ES-I3 (cell line): ENCODE results near the gene NTN4.

Experiments
- H3K36me3 ChIP-seq: 2 replicates; pipeline ENCODE4 v1.6.1; 2013; ENCODE audit warnings: mild to moderate bottlenecking, low read length, control low read depth, moderate library complexity; ENCODE audit not compliant: insufficient read depth
- H3K4me1 ChIP-seq: 2 replicates; pipeline ENCODE4 v1.6.1; 2013; ENCODE audit warnings: mild to moderate bottlenecking, control low read depth, low read length; ENCODE audit not compliant: insufficient read depth
- H3K9ac ChIP-seq: 2 replicates; pipeline ENCODE4 v1.6.1; 2013; ENCODE audit warnings: low read depth, mild to moderate bottlenecking, low read length, moderate library complexity
- H3K9me3 ChIP-seq: 2 replicates; pipeline ENCODE4 v1.6.1; 2013; ENCODE audit warnings: mild to moderate bottlenecking, low read length, moderate library complexity; ENCODE audit not compliant: control insufficient read depth, insufficient read depth

Gene NTN4

GRCh38 chr12:95611676-95612309 lies 178.8 kb downstream of the NTN4 start:
- no peaks in the 10 kb centered on the region for H3K36me3 ChIP-seq
- peaks cover 26% of the 10 kb centered on the region for H3K4me1 ChIP-seq
- no peak overlapping the region for H3K9ac ChIP-seq
- H3K9me3 ChIP-seq = no peaks in the 10 kb centered on the region

- Histone ChIP-seq H3K4me1 (peaks cover 23% of the 10 kb centered on the region), H3K36me3 (no peaks in the 10 kb centered on the region), H3K9me3 (no peaks in the 10 kb centered on the region), H3K9ac (no peak overlapping the region)
Observed at GRCh38 chr12:95608252-95609033, 182.1 kb downstream of the NTN4 start.
